ENCODE results near the gene ATP6V0E2.

DNA sequence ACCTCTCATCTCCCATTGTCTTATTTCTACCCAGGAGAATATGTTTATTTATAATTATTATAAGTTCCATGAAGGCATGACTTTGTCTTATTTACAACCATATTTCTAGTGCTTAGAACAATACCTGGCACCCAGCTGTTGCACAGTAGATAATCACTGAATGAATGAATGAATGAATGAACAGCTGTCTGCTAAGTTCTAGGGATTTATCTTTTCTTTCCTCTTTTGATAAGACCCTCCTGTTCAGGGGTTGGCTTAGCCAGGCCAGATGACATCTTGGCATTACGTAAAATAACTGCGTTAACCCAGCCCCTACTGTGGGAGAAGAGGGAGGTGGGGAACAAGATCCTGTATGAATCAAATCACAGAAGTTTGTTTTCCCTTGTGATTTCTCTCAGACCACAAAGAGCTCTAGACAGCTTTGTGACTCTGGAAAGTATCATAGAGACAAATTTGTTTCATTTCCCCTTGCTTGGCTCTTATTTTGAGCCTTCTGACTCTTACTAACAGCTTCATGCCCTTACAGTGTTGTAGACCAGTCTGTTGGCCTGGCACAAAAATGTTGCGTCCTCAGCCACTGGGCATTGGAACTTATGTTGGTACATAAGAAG, 27.2 kb upstream of the ATP6V0E2 start:
- TF ChIP-seq, protein P1, sequence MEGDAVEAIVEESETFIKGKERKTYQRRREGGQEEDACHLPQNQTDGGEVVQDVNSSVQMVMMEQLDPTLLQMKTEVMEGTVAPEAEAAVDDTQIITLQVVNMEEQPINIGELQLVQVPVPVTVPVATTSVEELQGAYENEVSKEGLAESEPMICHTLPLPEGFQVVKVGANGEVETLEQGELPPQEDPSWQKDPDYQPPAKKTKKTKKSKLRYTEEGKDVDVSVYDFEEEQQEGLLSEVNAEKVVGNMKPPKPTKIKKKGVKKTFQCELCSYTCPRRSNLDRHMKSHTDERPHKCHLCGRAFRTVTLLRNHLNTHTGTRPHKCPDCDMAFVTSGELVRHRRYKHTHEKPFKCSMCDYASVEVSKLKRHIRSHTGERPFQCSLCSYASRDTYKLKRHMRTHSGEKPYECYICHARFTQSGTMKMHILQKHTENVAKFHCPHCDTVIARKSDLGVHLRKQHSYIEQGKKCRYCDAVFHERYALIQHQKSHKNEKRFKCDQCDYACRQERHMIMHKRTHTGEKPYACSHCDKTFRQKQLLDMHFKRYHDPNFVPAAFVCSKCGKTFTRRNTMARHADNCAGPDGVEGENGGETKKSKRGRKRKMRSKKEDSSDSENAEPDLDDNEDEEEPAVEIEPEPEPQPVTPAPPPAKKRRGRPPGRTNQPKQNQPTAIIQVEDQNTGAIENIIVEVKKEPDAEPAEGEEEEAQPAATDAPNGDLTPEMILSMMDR (IDR thresholded peaks at IDR 0.05): no peak
- no peak for TF ChIP-seq POLR2A (IDR thresholded peaks at IDR 0.05)

Measured in lower leg skin (tissue), 3 donors.